Esophagus squamous epithelium (tissue), 5 donors: ENCODE results near the gene ACP5. TPM values are rescaled to one million over a fixed set of nuclear protein-coding genes. Genes with fewer than 3 reads are reported as not detected.
A peak's percentile ranks its signal among the peaks of the same experiment; 100 is the strongest.
"Not testable (repeated sequence)": the region's sequence is repeated elsewhere in the genome, so short reads cannot be mapped to it uniquely, and the experiment has no call there.

ENCODE experiments used
- DNase-seq: peaks from one replicate; lab custom pipeline; 2025; lab: John Stamatoyannopoulos, UW
- H3K27ac ChIP-seq, 4 donors: fragments of 200-600 bp; sonication (generic); one replicate each; pipeline ENCODE4 v1.5.1; 2016 to 2019; ENCODE audit warnings: mild to moderate bottlenecking in 1 of 4
- H3K27me3 ChIP-seq, 4 donors: fragments of 200-600 bp; sonication (generic); 1 replicate in 3 of 4; 2 replicates in 1 of 4; pipeline versions ENCODE4 v1.5.1 to v1.6.0; 2017 to 2021; ENCODE audit warnings: antibody characterized with exemption in 1 of 4
- H3K36me3 ChIP-seq, 3 donors: fragments of 200-600 bp; sonication (generic); one replicate each; pipeline ENCODE4 v1.5.1; 2016 to 2019
- H3K4me1 ChIP-seq, 3 donors: fragments of 200-600 bp; sonication (generic); one replicate each; pipeline ENCODE4 v1.5.1; 2017 to 2019
- H3K4me3 ChIP-seq, 4 donors: fragments of 200-600 bp; sonication (generic); 1 replicate in 3 of 4; 2 replicates in 1 of 4; pipeline ENCODE4 v1.5.1; 2016 to 2019; ENCODE audit warnings: mild to moderate bottlenecking in 2 of 4, moderate library complexity in 1 of 4
- H3K9me3 ChIP-seq, 3 donors: fragments of 200-600 bp; sonication (generic); one replicate each; pipeline ENCODE4 v1.5.1; 2016 to 2019
- CTCF ChIP-seq, 6 experiments: fragments of 450-650 bp in 4 of 6; fragments of 200-600 bp in 2 of 6; sonication (generic) in 2 of 6; IDR thresholded peaks; one replicate each; pipeline ENCODE4 v1.5.1; 2016 to 2019; ENCODE audit warnings: antibody characterized with exemption in 6 of 6, mild to moderate bottlenecking in 4 of 6, moderate library complexity in 4 of 6
- POLR2A ChIP-seq, 4 donors: fragments of 450-650 bp; IDR thresholded peaks; one replicate each; pipeline ENCODE4 v1.6.1; 2017; ENCODE audit warnings: antibody characterized with exemption in 4 of 4, mild to moderate bottlenecking in 4 of 4, moderate library complexity in 3 of 4
- WGBS, 2 donors: methylation state at CpG; one replicate each; pipeline ENCODE4 v1.1.5; 2018; 5-methylcytosine and 5-hydroxymethylcytosine counted together
- intact Hi-C: fragments of 100-400 bp; cut with DNase I; formaldehyde crosslinking; loops from one replicate; pipeline ENCODE4 v1.15.0; 2022
- total RNA-seq, 4 donors: library from RNA; depleted of rRNA; stranded (reverse); fragments of >200 nt; gene quantifications; one replicate each; pipeline ENCODE4 v1.1.0, GENCODE V29; 2016
- donor health status: DM: yes; HTN: yes; CAD: no.

Gene ACP5
- total RNA-seq, 4 donors from 2014 or later = 12.2 to 61.9 (median 33.0) TPM

- no peak for TF ChIP-seq POLR2A (IDR thresholded peaks at IDR 0.05)
- TF ChIP-seq CTCF (IDR thresholded peaks at IDR 0.05) = no peak
- Histone ChIP-seq H3K27ac (no peak overlapping the region), H3K9me3 (no peaks in the 10 kb centered on the region), H3K4me3 (no peak overlapping the region), H3K4me1 (no peaks in the 10 kb centered on the region), H3K36me3 (no peaks in the 10 kb centered on the region), H3K27me3 (no peaks in the 10 kb centered on the region)
- no peak for DNase-seq
- 44 to 81% methylated on average over 2 of the region's 2 CpGs for WGBS, 2 donors
- intact Hi-C loops = no loop called here
Measured at GRCh38 chr19:11566164-11566563, 11.3 kb downstream of the ACP5 start.

GRCh38 chr19:11565649-11565980 lies 11.8 kb downstream of the ACP5 start:
- 62 to 88% methylated on average over 5 of the region's 5 CpGs for WGBS, 2 donors
- intact Hi-C loops, H3K4me1 ChIP-seq, H3K27me3 ChIP-seq, H3K27ac ChIP-seq, H3K36me3 ChIP-seq, DNase-seq, H3K9me3 ChIP-seq, H3K4me3 ChIP-seq: not testable (repeated sequence)

- H3K4me3 ChIP-seq, intact Hi-C loops, H3K27me3 ChIP-seq, H3K9me3 ChIP-seq, H3K36me3 ChIP-seq, H3K27ac ChIP-seq, DNase-seq: not testable (repeated sequence)
- peaks cover 0 to 16% (median 10%) of the 10 kb centered on the region in 3 donors for H3K4me1 ChIP-seq
- WGBS, 2 donors = 94 to 96% methylated on average over 6 of the region's 6 CpGs
Measured at GRCh38 chr19:11564082-11564807, 13.2 kb downstream of the ACP5 start.

- Histone ChIP-seq H3K36me3 (no peaks in the 10 kb centered on the region), H3K27ac (no peak overlapping the region), H3K4me3 (no peak overlapping the region), H3K27me3 (no peaks in the 10 kb centered on the region), H3K4me1 (peaks cover 0 to 18% (median 10%) of the 10 kb centered on the region in 3 donors), H3K9me3 (no peaks in the 10 kb centered on the region)
- TF ChIP-seq POLR2A (IDR thresholded peaks at IDR 0.05) (no peak), CTCF (IDR thresholded peaks at IDR 0.05) (no peak)
- no peak for DNase-seq
- intact Hi-C loops = no loop called here
- 88 to 90% methylated on average over 8 of the region's 8 CpGs for WGBS, 2 donors
Measured at GRCh38 chr19:11563532-11563931, 13.9 kb downstream of the ACP5 start.

- no peaks in the 10 kb centered on the region for H3K9me3 ChIP-seq
- intact Hi-C loops = no loop called here
- peak overlapping the region in 1 of 4 donors; percentile 85 for H3K4me3 ChIP-seq
- no peaks in the 10 kb centered on the region for H3K27me3 ChIP-seq
- DNase-seq = no peak
- no peak for TF ChIP-seq POLR2A (IDR thresholded peaks at IDR 0.05)
- peak; percentile 37 to 66 (median 56) for TF ChIP-seq CTCF (IDR thresholded peaks at IDR 0.05)
- H3K36me3 ChIP-seq = peaks cover 0 to 11% (median 0%) of the 10 kb centered on the region in 3 donors
- WGBS, 2 donors = 14 to 17% methylated on average over 9 of the region's 9 CpGs
- H3K4me1 ChIP-seq = peaks cover 8 to 42% (median 25%) of the 10 kb centered on the region in 3 donors
- H3K27ac ChIP-seq = no peak overlapping the region
Measured at GRCh38 chr19:11560404-11561051, 16.9 kb downstream of the ACP5 start.
